Right kidney (tissue), 9 donors: ENCODE measurements around the gene GBX2.
A peak's percentile ranks its signal among the peaks of the same experiment; 100 is the strongest.

Experiments used
- DNase-seq: peaks from one replicate; pipeline ENCODE4 v3.0.0-alpha.2; 2016
- long read RNA-seq, 8 donors: transcript quantifications; one replicate each; lab custom pipeline, GENCODE V29; 2026

The GBX2 gene
- long read RNA-seq, donor 1, partial matches to known transcripts, result 0 of 1 reads
- long read RNA-seq, donor 1, other reads (novel, unspliced or antisense), result 0 of 1 reads
- long read RNA-seq, donor 2, partial matches to known transcripts, result 0 of 1 reads
- long read RNA-seq, donor 2, other reads (novel, unspliced or antisense), result 0 of 1 reads
- long read RNA-seq, donor 3, result 0 reads
- long read RNA-seq, donor 4, result 0 reads
- long read RNA-seq, donor 5, partial matches to known transcripts, result 0 of 1 reads
- long read RNA-seq, donor 5, other reads (novel, unspliced or antisense), result 0 of 1 reads
- long read RNA-seq, donor 6, result 0 reads
- long read RNA-seq, donor 7, result 0 reads
- long read RNA-seq, donor 8, result 0 reads

DNA sequence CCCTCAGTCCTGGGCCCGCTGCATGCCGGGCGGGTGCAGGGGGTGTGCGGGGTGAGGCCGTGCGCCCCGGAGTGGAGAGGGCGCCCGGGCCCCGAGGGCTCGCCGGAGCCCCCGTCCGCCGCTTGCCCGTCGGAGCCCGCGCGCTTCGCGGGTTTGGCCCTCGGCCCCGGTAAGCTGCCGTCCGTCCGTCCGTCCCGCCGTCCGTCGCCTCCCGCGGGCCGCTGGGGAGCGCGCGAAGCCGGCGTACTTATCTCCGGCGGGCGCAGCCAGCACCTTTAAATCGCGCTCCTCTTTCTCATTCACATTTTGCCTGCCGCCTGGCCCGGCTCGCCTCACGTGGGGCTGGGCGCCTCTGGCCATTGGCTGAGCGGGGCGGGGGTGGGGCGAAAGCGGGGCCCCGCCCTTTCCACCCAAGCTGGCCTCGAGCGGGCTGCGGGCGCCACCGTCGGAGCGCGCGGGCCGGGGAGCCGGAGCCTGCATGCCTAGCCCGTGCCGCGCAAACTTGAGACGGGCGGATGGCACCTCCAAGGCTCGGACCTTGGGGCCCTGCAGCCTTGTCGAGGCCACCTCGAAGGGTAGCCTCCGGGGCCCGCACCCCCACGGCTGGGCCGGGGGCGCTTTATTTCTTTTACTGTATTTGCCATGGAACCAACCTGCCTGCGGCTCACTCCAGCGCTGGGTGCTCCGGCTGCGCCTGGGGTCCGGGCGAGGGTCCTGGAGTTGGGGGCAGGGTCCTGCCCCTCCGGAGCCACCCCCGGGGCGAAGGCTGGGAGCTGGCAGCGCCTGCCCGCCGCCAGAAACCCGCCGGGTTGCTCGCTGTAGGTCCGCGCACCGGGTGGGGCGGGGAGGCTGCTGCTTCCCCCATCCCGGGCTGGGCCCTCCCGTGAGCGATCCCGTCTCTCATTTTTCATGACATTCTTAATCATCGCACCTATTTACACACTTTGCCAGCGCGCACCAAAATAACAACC lies at the start of gene GBX2:
Gene GBX2, minus strand, starts transcription at position 277 of the 971 bp plus-strand sequence. CDS start 415 bp downstream, outside the sequence.
- peak; percentile 81 for DNase-seq

DNA sequence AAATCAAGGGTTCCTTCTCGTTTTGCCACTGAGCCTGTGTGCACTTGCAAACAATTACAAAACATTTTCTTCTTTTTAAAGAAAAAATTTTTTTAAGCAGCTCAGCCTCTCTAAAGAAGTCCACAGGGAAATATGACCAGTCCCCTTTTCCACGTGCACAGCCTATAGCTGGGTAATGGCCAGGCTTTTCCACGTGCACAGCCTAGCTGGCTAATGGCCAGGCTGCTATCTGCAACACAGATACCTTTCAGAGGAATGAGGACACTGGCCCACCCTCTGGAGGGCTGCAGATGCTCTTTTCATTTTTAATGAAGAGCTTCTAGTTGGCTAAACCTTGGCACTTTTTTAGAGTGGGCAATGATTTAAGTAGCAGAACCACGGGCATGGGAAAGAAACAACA lies 49.7 kb upstream of the GBX2 start:
- no peak for DNase-seq

DNA sequence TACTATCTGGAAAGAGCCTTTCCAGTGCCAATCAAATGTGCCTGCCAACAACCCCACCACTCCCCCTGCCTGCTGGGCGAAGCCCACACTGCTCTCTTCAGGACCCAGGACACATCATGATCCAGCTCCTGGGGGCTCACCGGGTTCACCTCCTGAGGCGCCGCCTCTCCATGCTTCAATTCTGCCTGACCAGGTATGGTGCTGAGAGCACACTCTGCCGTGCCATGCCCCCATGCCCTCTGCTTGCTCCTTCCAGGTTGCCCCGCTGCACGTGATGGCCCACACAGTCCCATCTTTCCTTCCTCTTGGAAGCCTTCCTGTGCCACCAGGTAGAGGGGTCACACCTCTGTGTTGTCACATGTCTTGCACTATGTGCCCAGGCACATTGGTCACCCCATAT lies 48.5 kb upstream of the GBX2 start:
- DNase-seq, result no peak

DNA sequence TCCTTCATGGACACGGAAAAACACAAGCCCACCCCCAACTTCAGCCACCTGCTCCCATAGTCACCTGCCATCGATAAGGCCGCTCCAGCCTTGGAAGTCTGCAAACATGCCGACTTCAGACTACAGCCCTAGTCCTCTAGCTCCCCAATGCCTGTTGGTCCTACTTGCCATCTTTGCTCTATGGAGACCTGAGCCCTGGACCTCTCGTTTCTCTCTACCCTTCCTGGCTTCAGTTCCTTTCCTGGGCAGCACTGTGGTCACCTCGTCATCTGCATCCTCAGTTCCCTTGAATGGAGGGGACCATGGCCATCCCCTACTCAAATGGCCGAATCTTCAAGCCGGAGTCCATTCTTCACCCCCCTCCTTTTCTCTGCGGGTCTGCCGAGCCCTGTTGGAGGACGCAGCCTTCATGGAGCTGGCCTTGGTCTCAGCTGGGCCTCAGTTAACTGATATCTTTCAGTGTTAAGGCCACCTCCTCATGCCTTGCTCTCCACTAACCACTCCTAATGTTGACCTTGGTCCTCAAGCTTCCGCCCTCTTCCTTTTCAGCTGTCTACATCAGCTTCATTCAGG lies 47.7 kb upstream of the GBX2 start:
- DNase-seq, result no peak

DNA sequence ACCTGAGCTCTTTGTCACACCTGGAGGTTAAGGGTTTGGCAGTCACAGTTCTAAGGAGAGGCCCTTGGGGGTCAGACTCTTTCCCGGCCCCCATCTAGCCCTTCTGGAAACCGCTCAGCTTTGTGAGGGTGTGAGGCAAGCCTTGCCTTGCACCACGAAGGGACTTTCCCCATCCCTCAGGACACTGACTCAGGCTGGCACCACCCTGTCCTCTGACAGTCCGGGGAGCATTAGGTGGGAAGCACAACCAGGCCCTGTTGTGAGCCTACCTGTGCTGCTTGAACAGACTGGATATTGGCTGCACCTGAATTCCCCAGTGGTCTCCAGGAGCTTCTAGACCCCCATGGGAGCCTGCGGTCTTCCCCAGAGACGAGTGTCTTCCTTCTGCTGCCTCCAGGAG lies 47.0 kb upstream of the GBX2 start:
- no peak for DNase-seq

DNA sequence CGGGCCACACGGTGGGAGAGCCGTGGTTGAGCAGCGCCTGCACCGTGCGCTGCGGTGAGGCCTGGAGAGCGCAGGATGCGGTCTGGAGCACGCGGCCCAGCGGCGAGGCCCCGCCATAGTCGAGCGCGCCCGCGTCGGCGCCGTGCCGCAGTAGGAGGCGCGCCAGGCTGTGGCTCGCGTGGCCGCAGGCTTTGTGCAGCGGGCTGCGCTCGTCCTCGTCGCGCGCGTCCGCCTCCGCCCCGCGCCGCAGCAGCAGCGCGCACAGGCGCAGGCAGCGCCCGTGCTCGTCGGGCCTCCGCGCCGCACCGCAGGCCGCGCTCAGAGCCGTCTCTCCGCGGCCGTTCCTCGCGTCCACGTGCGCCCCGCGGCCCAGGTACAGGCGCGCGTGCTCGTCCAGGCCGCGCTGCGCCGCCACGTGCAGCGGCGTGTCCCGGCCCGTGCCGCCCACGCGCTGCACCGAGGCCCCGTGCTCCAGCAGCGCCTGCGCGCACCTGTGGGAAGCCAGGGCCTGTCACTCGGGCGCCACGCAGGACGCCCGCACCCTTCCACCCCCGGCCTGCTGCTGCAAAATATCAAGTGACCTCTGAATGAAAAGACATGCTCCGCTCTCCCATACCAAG lies 46.3 kb upstream of the GBX2 start:
- no peak for DNase-seq

DNA sequence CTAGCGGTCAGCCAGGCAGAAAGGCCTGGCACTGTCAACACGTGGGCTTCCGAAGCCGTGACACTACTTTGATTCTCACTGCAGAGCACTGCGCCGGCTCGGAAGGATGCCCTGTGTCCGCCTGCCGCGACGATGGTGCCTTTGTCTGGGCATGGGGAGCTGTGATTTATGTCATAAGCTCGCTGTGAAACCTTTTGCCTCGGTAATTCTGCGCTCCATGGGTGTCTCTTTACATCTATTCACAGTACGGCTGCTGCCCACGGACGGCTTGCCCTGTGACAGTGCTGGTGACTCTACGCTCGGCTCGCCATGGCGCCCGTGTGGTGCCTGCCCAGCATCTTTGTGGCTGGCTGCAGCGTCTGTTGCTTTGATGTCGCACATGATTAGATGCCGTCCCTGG lies 43.1 kb upstream of the GBX2 start:
- peak; percentile 40 for DNase-seq

DNA sequence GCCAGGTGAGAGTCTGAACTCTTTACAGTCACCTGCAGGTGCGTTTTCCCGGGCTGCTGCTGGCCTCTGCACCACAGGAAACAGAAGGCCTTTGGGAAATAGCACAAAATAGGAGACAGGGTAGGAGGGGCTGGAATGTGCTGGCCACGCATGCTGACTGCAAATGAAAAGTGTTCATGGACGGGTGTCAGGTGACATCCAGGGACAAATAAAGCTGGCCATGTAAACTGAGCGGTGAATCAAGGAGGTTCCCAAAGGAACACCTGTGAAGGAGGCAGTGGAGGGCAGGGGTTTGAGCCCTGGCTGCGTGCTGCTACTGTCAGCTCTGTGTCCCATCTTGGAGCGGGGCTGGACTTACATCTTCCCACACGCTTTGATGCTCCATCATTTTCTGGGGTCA lies 42.4 kb upstream of the GBX2 start:
- no peak for DNase-seq

DNA sequence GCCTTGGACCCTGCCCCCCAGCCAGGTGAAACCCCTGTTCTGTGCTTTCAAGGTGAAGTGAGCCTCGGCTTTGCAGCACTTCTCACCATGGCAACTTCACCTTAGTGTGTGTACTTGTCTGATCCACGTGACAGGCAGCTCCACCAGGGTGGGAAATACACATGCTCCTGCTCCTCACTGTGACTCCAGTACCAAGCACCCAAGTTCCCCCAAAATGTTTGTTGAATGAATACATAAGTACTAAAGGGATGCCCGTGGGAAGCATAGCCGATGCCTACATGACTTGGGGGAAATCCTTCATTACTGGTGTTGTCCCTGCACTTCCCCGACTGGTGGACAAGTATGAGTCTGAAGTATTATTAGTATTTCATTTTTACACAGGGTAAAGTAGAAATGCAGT lies 41.8 kb upstream of the GBX2 start:
- DNase-seq, result no peak

DNA sequence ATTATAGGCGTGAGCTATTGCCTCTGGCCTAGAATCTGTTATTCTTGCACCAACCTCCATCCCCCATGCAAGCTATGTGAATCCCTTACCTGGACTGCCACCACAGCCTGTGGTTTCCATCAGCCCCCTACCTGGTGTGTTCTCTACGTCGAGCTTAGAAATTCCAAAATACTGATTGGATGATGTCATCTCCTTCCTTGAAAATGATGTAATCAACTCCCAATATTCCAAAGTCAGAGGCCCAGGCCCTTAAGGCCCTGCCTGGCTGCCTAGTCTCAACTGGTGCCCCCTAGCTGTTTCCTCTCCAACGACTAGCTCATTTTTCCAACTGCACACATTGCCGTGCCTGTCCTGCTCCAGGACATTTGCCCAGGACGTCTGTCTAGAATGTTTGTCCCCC lies 41.3 kb upstream of the GBX2 start:
- no peak for DNase-seq

DNA sequence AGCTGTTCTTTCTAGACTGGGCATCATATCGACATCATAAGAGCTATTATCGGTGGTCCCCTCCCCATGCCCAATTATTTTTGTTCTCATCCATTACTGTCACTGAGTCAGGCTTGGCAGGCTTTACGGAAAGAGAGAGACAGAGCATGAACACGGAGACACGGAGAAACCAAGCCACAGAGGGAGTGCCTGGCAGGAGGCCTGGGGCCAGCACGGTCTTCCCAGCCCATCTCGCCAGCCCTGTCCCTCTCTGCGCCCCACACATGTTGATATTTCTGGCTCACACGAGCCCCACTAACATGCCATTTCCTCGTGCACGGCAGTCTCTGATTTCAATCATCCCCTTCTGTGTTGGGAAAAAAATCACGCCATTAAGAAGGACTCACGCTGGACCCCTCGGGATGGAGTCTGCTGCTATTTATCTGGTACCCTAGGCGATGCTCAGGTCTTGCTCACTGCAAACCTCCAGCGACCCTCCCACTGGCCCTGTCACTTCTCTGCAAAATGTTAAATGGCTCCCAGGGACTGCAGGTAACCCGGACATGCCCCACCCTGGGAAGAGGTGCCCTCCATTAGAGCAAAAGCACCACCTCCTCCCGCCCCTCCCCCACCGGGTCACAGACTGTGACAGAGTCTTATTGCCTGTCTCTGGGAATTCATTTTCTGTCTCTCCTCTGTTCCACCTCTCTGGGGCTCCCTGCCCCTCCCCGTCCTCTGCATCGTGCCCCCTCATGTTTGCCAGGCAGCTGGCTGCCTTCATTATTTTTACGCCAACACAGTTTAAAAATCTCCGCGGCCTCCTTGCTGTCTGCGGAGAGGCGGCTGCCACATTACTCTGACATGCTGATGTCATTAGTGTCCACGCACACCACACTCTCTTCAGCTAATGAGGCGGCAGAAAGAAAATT lies 40.1 kb upstream of the GBX2 start:
- DNase-seq, result peak; percentile 3

DNA sequence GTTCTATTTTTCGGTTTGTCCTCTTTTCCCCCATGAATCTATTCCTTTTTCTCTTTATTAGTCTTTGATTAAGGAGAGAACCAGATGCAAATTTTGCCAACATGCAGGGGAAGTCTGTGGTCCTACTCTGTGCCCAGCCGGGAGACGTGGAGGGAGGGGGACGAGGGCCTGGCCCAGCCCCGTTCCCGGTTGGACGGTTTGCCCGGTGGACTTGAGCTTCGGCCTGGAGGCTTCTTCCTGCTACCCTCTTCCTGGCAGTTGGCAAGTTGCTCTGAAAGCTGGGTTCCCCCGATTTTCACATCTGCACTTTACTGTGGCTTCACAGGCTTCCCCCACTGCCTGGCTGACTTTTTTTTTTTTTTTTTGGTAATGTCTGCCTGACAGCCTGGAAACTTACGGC lies 39.3 kb upstream of the GBX2 start:
- no peak for DNase-seq

DNA sequence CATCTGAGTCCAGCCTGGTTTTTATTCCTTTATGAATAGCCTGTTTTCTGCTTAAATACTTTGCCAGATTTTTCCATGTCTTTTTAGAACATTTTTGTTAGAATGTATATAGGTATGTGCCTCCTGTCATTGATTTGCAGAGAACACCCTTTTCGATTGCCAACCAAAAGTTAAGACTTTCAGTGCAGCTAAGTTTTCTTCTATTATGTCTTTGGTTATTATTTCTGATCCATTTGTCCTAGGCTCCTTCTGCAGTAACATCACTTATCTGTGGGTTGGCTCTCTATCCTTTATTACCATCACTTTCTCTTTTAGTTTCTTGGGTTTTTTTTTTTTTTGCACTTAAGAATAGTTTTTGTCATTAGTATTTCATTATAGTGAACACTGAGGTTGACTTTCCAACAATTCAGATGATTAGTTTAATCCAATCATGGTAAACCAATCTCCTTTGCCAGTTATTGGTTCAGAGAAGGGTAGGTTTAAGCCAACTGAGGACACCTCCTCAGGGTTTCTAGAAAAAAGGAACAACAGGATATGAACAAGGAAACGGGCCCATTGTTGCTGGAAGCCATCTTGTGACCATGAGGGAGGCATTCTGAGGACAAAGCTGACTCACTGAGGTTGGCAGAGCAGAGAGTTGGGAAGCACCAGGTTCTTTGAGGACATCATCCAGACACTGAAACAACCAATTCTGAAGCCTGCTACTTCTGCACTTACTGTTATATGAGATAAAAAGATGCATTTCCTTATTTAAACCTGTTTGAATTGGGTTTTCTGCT lies 37.9 kb upstream of the GBX2 start:
- no peak for DNase-seq

DNA sequence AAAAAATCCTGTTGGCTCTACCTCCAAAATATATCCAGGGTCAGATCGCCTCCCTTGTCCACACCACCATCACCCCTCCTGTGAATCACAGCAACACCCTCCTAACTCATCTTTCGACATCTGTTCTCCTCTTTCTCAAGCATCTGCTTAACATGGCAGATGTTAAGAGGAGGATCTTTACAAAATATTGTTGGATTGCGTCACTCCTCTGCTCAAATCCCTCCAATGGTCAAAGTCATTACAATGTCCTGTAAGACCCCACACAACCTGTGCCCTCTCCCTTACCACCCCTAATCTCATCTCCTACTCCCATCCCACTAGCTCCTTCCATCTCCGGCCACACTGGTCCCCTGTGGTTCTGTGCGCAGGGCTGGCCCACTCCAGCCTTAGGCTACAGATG lies 36.8 kb upstream of the GBX2 start:
- no peak for DNase-seq

DNA sequence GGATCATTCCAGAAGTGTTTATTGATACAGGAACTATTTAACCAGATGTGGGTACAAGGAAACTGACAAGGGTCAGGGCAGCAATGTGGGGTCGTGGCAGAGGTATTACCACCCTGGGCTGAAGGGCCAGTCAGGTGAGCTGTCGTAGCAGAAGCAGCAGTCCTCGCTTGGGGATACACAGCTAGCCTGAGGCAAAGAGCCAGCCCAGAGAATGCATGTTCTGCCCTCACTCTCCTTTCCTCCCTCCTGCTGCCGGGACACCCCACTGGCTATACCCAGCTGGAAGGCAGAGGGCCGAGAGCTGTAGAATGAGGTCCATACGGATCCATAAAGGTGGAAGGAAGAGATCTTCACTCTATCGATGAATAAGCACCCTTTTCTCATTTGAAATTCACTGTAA lies 32.2 kb upstream of the GBX2 start:
- DNase-seq, result no peak

DNA sequence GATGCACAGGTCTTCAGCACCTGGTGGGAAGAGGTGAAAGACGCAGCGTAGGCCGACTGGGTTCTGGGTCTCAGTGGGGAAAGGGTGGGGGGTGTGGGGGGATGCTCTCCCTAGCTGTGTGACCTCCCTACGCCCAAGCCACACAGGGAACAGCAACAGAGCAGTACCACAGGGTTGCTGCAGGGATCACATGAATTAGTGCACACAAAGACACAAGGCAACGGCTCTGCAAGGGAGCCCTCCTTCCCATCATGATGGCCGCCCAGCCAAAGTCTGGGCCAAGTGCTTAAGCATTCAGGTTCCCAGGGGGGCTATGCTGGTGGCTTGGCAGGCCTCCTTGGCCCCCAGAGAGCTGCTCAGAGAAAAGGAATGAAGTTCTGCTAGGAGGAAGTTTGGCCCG lies 28.2 kb upstream of the GBX2 start:
- DNase-seq, result no peak

DNA sequence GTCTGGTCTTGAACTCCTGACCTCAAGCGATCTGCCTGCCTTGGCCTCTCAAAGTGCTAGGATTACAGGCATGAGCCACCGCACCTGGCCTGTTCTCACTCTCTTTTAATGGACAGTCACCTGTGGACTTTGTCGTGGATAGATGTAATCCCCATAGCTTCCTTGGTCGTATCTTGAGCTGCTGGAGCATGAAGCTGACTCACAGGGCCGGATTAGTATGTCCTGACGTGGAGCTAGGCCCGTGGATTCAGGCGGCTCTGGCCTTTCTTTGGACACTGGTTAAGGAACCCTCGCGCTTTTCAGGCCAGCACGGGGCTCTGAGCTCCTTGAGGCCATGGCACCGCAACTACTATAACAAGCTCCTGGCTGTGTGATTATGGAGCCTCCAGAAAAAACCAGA lies 27.5 kb upstream of the GBX2 start:
- DNase-seq, result no peak

DNA sequence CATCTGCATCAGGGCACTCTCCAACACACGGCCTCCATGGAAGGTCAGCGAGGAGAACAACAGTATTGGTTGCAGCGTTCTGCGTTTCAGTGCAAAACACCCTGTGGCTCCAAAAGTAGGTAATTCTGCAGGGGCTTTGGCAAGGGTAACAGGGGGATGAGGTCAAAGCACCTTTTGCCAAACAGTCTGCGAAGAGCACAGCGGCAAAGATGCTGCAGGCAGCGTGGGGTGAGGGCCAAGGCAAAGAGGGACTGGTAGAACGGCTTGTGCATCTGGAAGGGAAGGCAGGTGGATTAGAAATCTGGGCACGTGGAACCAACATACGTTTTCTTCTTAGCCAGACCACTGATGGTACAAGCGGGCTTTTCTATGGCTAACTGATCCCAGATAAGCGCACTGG lies 26.6 kb upstream of the GBX2 start:
- no peak for DNase-seq

DNA sequence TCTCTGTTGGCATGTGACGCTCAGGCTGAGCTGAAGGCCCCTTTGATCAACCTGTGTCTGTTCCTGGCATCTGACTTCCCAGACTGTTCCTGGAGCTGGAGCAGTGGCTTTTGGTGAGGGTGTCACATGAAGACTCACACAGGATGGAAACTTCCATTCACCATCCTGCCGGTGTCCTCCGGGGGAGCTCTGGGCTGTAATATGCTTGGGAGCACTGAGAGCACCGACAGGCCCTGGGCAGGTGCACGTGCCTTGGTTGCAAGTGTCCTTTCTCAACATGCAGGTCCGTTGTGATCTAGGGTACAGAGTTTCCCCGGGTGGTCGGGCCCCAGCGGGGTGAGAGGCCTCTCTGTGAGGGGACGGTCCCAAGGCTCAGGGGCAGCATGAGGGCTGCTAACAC lies 24.8 kb upstream of the GBX2 start:
- DNase-seq, result no peak

DNA sequence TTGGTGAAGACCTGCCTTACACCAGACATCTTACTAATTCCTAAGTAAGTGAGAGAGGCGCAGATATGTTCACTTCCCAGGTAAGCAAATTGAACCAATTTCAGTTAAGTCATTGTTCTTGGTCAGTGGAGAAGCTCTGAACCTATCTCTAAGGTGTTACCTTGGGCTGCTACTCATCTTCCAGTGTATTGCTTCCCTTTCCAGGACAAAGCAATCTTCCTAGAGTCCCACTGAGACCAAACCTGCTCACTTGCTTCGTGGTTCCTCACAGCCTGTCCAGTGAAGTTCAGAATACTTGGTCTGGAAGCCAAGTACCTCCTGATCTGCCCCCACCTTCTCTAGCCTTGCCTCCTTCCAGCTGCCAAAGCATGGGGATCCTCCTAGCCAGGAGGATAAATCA lies 22.5 kb upstream of the GBX2 start:
- no peak for DNase-seq

DNA sequence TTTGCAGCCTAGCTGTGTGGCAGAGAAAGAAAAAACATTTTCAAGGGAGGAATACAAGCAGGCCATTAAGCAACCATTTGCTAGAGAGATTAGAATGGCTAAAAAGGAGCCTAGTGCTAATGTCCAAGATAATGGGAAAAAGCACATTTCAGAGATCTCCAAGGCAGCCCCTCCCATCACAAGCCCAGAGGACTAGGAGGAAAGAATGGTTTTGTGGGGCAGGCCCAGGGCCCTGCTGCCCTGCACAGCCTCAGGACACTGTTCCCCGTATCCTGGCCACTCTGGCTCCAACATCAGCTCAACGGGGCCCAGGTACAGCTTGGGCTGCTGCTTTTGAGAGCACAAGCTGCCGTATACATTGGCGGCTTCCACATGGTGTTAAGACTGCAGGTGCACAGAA lies 16.5 kb upstream of the GBX2 start:
- no peak for DNase-seq
